Stimulated activated memory B cell treated with anti-CD40 and anti-IgM and Interleukin-4, amounts not matched to agents 10 μg/mL and 1 μg/mL and 100 μg/mL, for 72 hours (primary cell): ENCODE results near the gene DHX32.
"Not testable (repeated sequence)": the region's sequence is repeated elsewhere in the genome, so short reads cannot be mapped to it uniquely, and the experiment has no call there.

Experiments used
- ATAC-seq: fragments of 150-1000 bp; cut with Tn5 transposase; 2 replicates; pipeline ENCODE4 v1.10.0; 2021
- H3K27ac Mint-ChIP-seq: one replicate; pipeline ENCODE4 v1.8.0; 2022; ENCODE audit warnings: mild to moderate bottlenecking, mixed read lengths
- H3K27me3 Mint-ChIP-seq: one replicate; pipeline ENCODE4 v1.8.0; 2022; ENCODE audit warnings: mixed read lengths
- H3K36me3 Mint-ChIP-seq: one replicate; pipeline ENCODE4 v1.8.0; 2022; ENCODE audit warnings: mixed read lengths
- H3K4me1 Mint-ChIP-seq: one replicate; pipeline ENCODE4 v1.8.0; 2022; ENCODE audit warnings: mixed read lengths
- H3K4me3 Mint-ChIP-seq: one replicate; pipeline ENCODE4 v1.8.0; 2022; ENCODE audit warnings: mild to moderate bottlenecking, moderate library complexity, mixed read lengths
- H3K9me3 Mint-ChIP-seq: one replicate; pipeline ENCODE4 v1.8.0; 2022; ENCODE audit warnings: mixed read lengths

DHX32 gene

DNA sequence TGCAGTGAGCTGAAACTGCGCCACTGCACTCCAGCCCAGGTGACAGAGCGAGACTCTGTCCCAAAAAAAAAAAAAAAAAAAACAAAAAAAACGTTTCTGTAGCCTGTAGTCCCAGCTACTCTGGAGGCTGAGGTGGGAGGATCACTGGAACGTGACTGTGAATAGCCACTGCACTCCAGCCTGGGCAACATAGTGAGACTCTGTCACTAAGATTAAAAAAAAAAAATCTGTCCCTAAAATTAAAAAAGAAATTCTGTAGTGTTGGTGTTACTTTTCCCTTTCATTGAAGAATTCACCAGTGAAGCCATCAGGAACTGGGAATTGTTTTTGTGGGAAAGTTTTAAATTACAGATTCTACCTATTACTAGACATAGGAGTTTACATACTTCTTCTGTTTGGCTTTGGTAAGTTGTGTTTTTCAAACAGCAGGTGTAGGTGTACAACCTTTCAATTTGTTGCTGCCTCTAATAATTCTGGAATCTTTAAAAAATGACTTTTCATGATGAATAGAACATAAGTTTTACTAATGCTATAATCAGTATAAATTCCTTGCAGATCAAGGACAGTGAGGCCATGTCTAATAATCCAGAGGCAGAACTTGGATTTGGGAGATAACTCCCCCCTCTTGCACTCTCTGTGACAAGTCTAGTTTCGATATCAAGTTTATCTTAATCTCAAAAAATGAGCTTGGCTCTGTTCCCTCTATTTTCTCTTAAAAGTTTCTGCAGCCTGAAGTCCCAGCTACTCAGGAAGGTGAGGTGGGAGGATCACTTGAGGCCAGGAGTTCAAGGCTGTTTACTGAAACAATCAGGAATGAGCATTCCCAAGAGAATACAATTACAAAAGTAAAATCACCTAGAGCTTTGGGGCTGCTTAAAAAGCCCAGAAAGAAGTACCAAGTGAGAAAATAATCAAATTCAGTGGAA, 24.2 kb upstream of the DHX32 start:
- H3K9me3 Mint-ChIP-seq, H3K4me3 Mint-ChIP-seq, H3K36me3 Mint-ChIP-seq, H3K4me1 Mint-ChIP-seq, H3K27ac Mint-ChIP-seq: not testable (repeated sequence)
- peak; percentile 20 for ATAC-seq
- peaks cover 17% of the 10 kb centered on the region for H3K27me3 Mint-ChIP-seq

DNA sequence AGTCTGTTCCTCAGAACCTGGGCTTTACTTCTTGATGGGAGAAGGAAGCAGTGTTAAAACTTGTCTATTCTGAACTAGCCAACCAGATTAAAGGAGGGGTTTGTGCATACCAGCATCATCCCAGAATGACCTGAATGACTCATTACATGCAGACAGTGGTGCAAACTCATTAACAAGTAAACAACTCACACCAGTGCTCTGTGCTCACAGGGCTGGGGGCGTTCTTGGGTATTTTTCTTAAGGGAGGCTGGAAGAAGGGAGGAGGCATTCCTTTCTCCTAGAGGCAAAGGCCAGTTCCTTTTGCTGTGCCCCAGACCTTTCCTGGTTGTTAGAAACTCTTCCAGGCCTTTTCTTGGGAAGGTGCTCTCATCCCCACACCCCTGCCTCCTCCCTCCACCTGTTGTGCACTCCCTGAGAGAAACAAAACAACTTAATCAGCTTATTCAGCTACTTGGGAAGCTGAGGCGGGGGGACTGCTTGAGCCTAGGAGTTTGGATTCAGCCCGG, 22.1 kb upstream of the DHX32 start:
- not testable (repeated sequence) for H3K27ac Mint-ChIP-seq, H3K4me1 Mint-ChIP-seq, H3K36me3 Mint-ChIP-seq, H3K9me3 Mint-ChIP-seq, H3K4me3 Mint-ChIP-seq, ATAC-seq
- peaks cover 17% of the 10 kb centered on the region for H3K27me3 Mint-ChIP-seq

DNA sequence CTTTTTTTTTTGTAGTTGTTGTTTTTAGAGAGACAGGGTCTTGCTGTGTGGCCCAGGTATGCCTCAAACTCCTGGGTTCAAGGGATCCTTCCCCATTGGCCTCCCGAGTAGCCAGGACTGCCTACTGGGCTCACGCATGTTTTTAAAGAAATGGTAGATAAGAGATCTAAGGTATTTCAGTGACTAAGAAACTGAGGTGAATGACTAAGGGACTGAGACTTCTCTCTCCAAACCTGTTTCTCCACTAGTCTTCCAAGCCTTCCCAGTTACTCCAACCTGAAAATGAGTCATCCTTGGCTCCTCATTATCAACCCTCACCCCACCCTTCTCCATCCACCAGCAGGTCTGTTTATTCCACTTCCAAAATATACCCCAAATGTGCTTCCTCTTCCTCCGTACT, 19.9 kb upstream of the DHX32 start:
- not testable (repeated sequence) for H3K27ac Mint-ChIP-seq, ATAC-seq, H3K9me3 Mint-ChIP-seq, H3K36me3 Mint-ChIP-seq, H3K4me3 Mint-ChIP-seq
- Mint-ChIP-seq H3K27me3 (peaks cover 15% of the 10 kb centered on the region), H3K4me1 (peaks cover 17% of the 10 kb centered on the region)

DNA sequence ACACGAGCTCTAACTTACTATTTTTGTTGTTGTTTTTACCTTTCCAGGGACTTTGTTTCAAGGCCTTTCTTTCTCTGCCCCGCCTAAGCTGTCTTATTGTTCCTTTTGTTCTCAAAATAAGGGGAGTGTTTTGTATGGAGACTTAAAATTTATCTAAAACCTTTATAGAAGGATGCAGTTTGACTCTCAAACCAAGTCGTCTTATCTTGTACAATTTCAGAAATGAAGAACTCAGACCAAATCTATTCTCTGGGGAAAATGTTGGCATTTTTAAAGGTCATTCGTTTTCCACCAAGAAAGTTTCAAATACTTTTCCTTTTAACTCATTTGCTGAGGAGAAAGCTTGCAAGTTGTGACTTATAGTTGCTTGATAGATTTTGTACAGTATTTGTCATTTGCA, 16.2 kb upstream of the DHX32 start:
- H3K9me3 Mint-ChIP-seq, H3K36me3 Mint-ChIP-seq, ATAC-seq, H3K27me3 Mint-ChIP-seq: not testable (repeated sequence)
- H3K27ac Mint-ChIP-seq: peak overlapping the region; percentile 74
- H3K4me1 Mint-ChIP-seq: peaks cover 31% of the 10 kb centered on the region
- H3K4me3 Mint-ChIP-seq: peak overlapping the region; percentile 91

DNA sequence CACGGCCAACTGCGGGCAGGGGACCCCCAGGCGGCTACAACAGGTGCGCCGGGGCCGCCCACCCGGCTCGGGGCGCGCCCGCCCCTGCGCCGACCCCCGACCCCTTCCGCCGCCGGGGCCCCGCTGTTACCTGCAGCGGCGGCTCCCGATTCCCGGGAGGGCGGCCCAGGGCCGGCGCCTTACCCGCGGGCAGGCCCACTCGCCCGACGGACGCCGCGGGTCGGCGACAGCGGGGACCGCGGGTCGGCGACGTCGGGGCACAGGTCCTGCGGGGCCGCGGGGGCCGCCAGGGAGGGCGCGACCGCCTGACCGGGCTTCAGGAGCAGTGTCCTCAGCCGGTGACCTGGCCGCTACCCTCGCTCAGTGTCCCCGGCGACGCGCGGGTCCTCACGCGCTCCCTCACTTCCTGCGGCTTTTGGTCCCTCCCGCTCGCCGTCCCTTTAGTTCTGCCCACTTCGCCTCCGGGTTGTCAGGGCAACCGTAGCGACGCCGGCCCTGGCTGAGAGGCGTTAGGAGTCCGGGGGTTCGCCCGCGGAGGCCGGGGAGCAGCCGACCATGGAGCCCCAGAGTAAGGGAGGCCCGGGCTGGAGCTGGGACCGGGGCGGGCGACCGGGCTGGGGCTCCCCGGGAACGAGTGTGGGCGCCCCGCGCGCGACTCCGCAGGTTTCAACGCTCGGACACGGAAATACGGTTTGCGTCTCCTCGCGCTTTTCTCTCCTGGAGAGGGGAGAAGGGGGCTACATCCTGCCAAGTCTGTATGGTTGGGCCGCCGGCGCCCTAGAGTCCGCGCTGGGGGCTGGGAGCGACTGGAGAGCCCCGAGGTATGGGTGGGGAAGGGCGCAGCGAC, 15.2 kb upstream of the DHX32 start, which contains the start of gene FANK1:
Gene FANK1 (plus strand): TSS at position 477 of the 847 bp plus-strand sequence. CDS start 79 bp downstream, at position 556.
- peak; percentile 84 for ATAC-seq
- Mint-ChIP-seq H3K27ac (peak within 1 kb of the TSS; percentile 84), H3K4me1 (peaks cover 31% of the 10 kb centered on the region), H3K4me3 (peak within 1 kb of the TSS; percentile 91)
- not testable (repeated sequence) for H3K9me3 Mint-ChIP-seq, H3K27me3 Mint-ChIP-seq, H3K36me3 Mint-ChIP-seq

DNA sequence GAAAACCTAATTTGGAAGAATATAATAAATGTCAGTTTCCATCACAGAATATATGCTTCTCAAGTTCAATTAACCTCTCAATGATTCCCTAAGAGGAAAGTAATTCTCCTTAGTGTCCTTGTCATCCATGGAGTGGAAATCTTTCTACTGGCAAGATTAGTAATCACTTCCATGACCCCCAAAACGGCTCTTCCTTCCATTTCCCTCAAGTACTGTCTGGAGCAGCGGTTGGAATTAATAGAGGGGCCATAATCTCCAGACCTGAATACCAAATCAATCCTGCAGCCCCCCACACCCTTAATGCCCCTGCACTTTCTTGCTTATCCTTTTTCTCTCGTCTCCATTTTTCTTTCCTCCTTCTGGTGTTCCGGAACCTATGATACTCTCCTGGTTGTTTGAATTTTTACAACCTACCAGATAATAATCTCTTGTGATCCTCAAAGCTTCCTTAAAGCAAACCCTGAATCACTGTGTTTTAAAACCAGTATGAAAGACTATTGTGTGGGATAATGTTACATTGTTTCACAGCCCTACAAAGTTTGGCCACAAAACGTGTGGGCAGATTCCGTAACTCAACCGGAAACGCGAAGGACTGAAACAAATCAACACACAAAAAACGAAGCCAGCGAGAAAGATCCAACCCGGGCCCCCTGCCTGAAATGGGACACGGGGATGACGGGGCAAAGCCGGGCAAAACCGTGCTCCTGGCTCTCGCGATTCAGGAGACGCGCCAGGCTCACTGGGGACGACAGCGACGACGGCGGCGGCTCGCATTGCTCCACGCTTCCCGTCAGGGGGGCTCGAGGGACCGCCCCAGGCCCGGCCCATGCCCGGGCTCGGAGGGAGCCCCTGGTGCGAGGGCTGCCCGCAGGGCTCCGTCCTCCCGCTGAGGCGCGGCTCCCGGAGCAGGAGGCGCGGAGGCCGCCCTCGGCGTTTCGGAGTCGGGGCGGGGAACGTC, 14.3 kb upstream of the DHX32 start:
- H3K27me3 Mint-ChIP-seq, H3K36me3 Mint-ChIP-seq, H3K9me3 Mint-ChIP-seq: not testable (repeated sequence)
- Mint-ChIP-seq H3K4me3 (peak overlapping the region; percentile 82), H3K4me1 (peaks cover 31% of the 10 kb centered on the region), H3K27ac (peak overlapping the region; percentile 84)
- ATAC-seq: peak; percentile 18

DNA sequence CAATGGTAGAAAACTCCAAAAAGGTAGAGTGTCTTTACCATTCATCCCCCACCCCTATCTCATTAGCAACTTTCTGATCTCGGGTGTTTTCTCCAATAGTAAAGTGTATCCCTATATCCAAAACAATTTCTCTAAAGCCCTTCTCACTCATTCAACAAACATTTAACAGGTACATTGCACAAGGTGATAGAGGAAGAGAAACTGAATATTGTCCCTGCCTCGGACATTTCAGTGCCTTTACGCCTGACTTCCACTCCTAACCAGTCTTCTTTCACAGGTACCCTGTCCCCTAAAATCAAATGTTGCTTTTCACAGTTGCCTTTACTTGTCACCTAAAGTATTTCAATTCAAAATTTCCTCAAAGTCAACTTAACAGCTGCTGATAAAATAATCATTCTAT, 13.1 kb upstream of the DHX32 start:
- H3K4me3 Mint-ChIP-seq, H3K9me3 Mint-ChIP-seq, H3K27me3 Mint-ChIP-seq: not testable (repeated sequence)

DNA sequence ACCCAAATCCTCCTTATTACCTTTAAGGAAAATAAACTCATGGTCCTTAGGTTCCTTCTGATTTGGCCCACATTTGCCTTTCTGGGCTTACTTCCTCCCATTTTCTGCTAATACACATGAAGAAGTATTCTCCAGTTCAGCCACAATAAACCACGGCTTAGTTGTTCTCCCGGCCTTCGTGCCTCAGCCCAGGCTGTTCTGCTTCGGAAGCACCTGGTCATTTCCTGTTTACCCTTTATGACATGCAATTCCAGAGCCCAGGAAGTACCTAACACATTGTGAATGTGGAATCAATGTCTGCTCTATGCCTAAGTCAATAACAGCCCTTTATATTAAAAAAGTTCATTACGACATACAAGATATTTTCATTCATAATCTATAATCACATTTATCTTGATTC, 11.3 kb upstream of the DHX32 start:
- not testable (repeated sequence) for H3K27ac Mint-ChIP-seq, H3K27me3 Mint-ChIP-seq, H3K4me3 Mint-ChIP-seq, ATAC-seq, H3K36me3 Mint-ChIP-seq, H3K9me3 Mint-ChIP-seq
- peaks cover 25% of the 10 kb centered on the region for H3K4me1 Mint-ChIP-seq

More for the DNA sequence above, 13.1 kb upstream of the DHX32 start:
- H3K27ac Mint-ChIP-seq, H3K36me3 Mint-ChIP-seq, ATAC-seq: not testable (repeated sequence)
- peaks cover 31% of the 10 kb centered on the region for H3K4me1 Mint-ChIP-seq

DNA sequence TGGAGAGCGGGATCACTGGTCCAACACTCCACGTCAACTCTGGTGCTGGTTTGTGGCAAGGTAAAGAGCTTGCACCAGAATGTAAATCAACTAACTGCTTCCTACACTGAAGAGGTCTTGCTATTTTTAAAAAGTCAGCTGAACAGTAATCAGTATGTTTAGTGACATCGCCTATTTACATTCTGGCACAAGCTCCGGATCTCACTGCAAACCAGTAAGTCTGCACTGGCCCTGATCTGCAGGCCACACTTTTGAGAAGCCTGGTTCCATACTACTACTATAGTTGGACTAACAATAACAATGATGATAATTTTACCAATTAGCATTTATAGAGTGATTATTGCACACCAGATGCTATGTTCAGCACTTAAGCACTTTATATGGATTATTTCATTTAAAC, 8.3 kb upstream of the DHX32 start:
- not testable (repeated sequence) for H3K36me3 Mint-ChIP-seq, H3K27me3 Mint-ChIP-seq, H3K9me3 Mint-ChIP-seq, ATAC-seq, H3K27ac Mint-ChIP-seq, H3K4me3 Mint-ChIP-seq, H3K4me1 Mint-ChIP-seq

DNA sequence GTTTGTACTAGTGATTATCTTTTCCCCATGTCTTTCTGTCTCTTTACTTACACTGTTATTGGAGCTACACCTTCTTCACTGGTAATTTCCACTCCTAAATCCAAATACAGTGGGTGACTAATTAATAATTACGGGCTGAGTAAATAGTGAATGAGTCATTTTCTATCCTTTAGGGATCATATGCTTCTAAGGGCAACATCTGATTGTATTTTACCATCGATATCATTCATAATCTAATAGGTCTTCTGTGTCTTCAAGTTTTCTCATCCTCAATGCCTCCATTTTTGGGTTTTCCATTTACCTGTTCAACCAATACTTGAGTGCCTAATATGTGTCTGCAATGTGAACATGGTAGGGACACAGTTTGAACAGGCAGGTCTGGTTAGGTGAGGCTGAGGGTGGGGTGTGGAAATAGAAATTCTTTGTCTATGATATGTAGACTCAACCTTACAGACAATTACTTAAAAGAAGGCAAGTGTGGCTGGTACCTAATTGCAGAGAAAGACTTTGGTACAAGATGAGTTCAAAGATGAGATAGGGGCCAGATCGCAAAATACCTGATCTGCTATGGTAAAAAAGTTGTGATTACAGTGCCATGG, 5.9 kb upstream of the DHX32 start:
- Mint-ChIP-seq H3K4me1 (no peaks in the 10 kb centered on the region), H3K27me3 (no peaks in the 10 kb centered on the region), H3K36me3 (peaks cover 12% of the 10 kb centered on the region), H3K4me3 (no peak overlapping the region), H3K27ac (no peak overlapping the region), H3K9me3 (no peaks in the 10 kb centered on the region)
- ATAC-seq: no peak

DNA sequence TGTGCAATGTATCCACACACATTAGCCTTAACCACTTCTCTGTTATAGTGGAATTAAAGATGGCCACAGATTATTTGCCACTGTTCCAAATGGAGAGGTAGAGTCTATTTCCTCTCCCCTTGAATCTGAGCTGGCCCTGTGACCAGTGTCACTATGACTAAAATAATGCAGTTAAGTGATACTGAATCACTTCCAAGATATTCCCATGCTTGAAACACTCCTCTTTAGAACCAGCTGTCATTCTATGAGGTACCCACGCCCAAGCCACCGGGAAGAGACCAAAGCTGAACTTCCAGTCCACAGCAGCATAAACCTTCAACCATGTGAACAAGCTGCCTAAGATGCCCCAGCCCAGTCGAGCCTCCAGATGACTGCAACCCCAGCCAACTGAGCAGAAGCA, 2.1 kb upstream of the DHX32 start:
- Mint-ChIP-seq H3K4me3 (no peak overlapping the region), H3K27ac (no peak overlapping the region), H3K4me1 (no peaks in the 10 kb centered on the region), H3K27me3 (no peaks in the 10 kb centered on the region), H3K36me3 (peaks cover 35% of the 10 kb centered on the region), H3K9me3 (no peaks in the 10 kb centered on the region)
- ATAC-seq: no peak

DNA sequence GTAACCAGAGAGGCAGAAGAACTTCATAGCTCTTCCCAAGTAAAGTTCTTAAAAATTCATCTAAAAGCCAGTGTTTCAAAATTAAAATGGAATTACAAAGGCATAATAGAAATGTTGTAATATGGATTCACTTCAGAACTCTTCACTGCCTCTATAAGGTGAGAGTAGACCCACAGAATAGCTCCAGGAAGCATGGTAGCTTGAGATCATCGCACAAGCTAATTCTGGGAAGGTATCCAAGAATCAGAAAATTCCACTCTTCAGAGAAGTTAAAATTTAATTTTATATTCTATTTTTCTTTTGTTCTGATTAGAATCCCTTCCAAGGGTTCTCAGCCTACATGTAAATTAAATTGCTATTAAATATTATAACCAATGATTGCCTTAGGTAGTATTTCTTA, 1.5 kb upstream of the DHX32 start:
- H3K36me3 Mint-ChIP-seq: peaks cover 36% of the 10 kb centered on the region
- H3K27ac Mint-ChIP-seq: no peak overlapping the region
- no peaks in the 10 kb centered on the region for H3K9me3 Mint-ChIP-seq
- no peak for ATAC-seq
- H3K4me1 Mint-ChIP-seq: no peaks in the 10 kb centered on the region
- no peaks in the 10 kb centered on the region for H3K27me3 Mint-ChIP-seq
- no peak overlapping the region for H3K4me3 Mint-ChIP-seq

DNA sequence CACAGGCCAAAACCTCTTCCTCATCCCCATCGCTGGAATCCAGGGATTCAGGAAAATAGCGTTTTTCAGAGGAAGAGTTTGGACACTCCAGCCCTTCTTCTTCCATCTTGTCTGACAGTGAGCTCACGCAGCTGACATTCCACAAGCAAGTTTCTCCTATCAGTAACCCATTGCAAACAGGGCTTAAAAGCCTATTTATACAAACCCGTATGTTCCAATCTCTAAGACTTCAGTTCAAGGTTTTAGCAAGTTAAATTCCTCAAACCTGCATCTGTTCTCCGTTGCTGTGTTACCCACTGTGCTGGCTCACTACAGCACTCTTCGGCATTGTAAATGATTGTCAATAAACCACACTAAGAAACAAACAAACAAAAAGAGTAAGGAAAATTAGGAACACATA, 373 bp downstream of the DHX32 start:
- H3K27me3 Mint-ChIP-seq: no peaks in the 10 kb centered on the region
- no peak for ATAC-seq
- peaks cover 46% of the 10 kb centered on the region for H3K36me3 Mint-ChIP-seq
- no peak overlapping the region for H3K27ac Mint-ChIP-seq
- H3K4me1 Mint-ChIP-seq: no peaks in the 10 kb centered on the region
- peaks cover 3% of the 10 kb centered on the region for H3K9me3 Mint-ChIP-seq
- H3K4me3 Mint-ChIP-seq: no peak overlapping the region
